SK-N-SH (cell line): Measurements from ENCODE around the gene ANKRD16. TPM values are rescaled to one million over a fixed set of nuclear protein-coding genes. Genes with fewer than 3 reads are reported as not detected.

Experiments used
- CTCF ChIA-PET: fragments of 300-600, 350-600 bp; formaldehyde crosslinking; extraction: SDS; loops from one replicate; lab custom pipeline; 2021; lab: Yijun Ruan, JAX
- POLR2A ChIA-PET: fragments of 350-600 bp; sonication (Branson Sonifier 250); formaldehyde crosslinking; extraction: SDS; loops from one replicate; lab custom pipeline; 2020; ENCODE audit warnings: antibody characterized with exemption, inconsistent platforms; lab: Yijun Ruan, JAX
- DNase-seq: peaks from one replicate; pipeline ENCODE4 v3.0.0; 2012
- H2AFZ ChIP-seq: fragments of 200-600 bp; sonication (generic); 2 replicates; pipeline ENCODE4 v1.8.1; 2016; ENCODE audit warnings: antibody characterized with exemption, mild to moderate bottlenecking, low read depth
- H3F3A ChIP-seq: fragments of 200-600 bp; sonication (generic); replicated peaks from 2 replicates; pipeline ENCODE3; 2016; ENCODE audit warnings: antibody characterized with exemption, mild to moderate bottlenecking; ENCODE audit not compliant: insufficient read depth
- H3K27ac ChIP-seq, 2 experiments: fragments of 200-500 bp in 1 of 2; fragments of 200-600 bp in 1 of 2; sonication (Bioruptor generic) in 1 of 2; sonication (generic), shearing (Covaris generic) in 1 of 2; 2 replicates each; pipeline versions ENCODE4 v1.5.1 to v1.6.1; 2014 to 2016; ENCODE audit warnings: low read depth in 2 of 2, inconsistent platforms in 1 of 2, low read length in 1 of 2, mild to moderate bottlenecking in 1 of 2, mixed read lengths in 1 of 2
- H3K27me3 ChIP-seq: fragments of 200-600 bp; sonication (generic), shearing (Covaris generic); 2 replicates; pipeline ENCODE4 v1.6.1; 2016; ENCODE audit warnings: mixed run types; ENCODE audit not compliant: insufficient read depth
- H3K36me3 ChIP-seq, 2 experiments: fragments of 200-500 bp in 1 of 2; fragments of 200-600 bp in 1 of 2; sonication (Bioruptor generic) in 1 of 2; sonication (generic) in 1 of 2; replicated peaks in 1 of 2; 2 replicates each; pipeline versions ENCODE3 to v1.5.1; 2014 to 2016; ENCODE audit warnings: low read length in 1 of 2, mild to moderate bottlenecking in 1 of 2; ENCODE audit not compliant: insufficient read depth in 2 of 2, control insufficient read depth in 1 of 2
- H3K4me1 ChIP-seq, 2 experiments: fragments of 200-500 bp in 1 of 2; fragments of 200-600 bp in 1 of 2; sonication (Bioruptor generic) in 1 of 2; sonication (generic), shearing (Covaris generic) in 1 of 2; 2 replicates each; pipeline versions ENCODE4 v1.5.1 to v1.6.1; 2014 to 2016; ENCODE audit warnings: low read depth in 1 of 2, low read length in 1 of 2, mixed run types in 1 of 2; ENCODE audit not compliant: insufficient read depth in 2 of 2, control insufficient read depth in 1 of 2
- H3K4me2 ChIP-seq: fragments of 200-600 bp; sonication (generic), shearing (Covaris generic); 2 replicates; pipeline ENCODE4 v1.6.1; 2017; ENCODE audit warnings: mixed run types
- H3K4me3 ChIP-seq, 2 experiments: fragments of 200-500 bp in 1 of 2; fragments of 200-600 bp in 1 of 2; sonication (Bioruptor generic) in 1 of 2; sonication (generic), shearing (Covaris generic) in 1 of 2; 2 replicates each; pipeline versions ENCODE4 v1.5.1 to v1.8.1; 2014 to 2016; ENCODE audit warnings: low read depth in 2 of 2, inconsistent platforms in 1 of 2, low read length in 1 of 2, mild to moderate bottlenecking in 1 of 2, mixed read lengths in 1 of 2, moderate library complexity in 1 of 2
- H3K79me2 ChIP-seq: fragments of 200-600 bp; sonication (generic); 2 replicates; pipeline ENCODE4 v1.8.1; 2017; ENCODE audit warnings: mild to moderate bottlenecking; ENCODE audit not compliant: insufficient read depth
- H3K9ac ChIP-seq: fragments of 200-600 bp; sonication (generic); 2 replicates; pipeline ENCODE4 v1.6.1; 2017; ENCODE audit warnings: mixed run types
- H3K9me2 ChIP-seq: fragments of 200-600 bp; sonication (generic); 2 replicates; pipeline ENCODE4 v1.6.1; 2017; ENCODE audit warnings: mixed run types
- H3K9me3 ChIP-seq: fragments of 200-600 bp; sonication (generic); 2 replicates; pipeline ENCODE4 v1.6.1; 2017; ENCODE audit warnings: mixed run types, mild to moderate bottlenecking, moderate library complexity
- H4K20me1 ChIP-seq: fragments of 200-600 bp; sonication (generic); 2 replicates; pipeline ENCODE4 v1.6.1; 2017; ENCODE audit warnings: mild to moderate bottlenecking, mixed run types; ENCODE audit not compliant: insufficient read depth
- CHD2 ChIP-seq: fragments of 150-350 bp; IDR thresholded peaks from 2 replicates; pipeline ENCODE4 v1.6.1; 2018; ENCODE audit warnings: low read length; ENCODE audit not compliant: partially characterized antibody
- EP300 ChIP-seq, 2 experiments: IDR thresholded peaks; 2 replicates each; pipeline versions ENCODE4 v1.4.0 to v1.6.1; 2012; ENCODE audit warnings: borderline replicate concordance in 1 of 2, low read depth in 1 of 2, low read length in 1 of 2
- EZH2phosphoT487 ChIP-seq: fragments of 200-600 bp; sonication (generic); IDR thresholded peaks from 2 replicates; pipeline ENCODE4 v1.6.1; 2017; ENCODE audit warnings: low read depth, mixed run types, mild to moderate bottlenecking, antibody characterized with exemption, moderate library complexity, borderline replicate concordance
- FOXM1 ChIP-seq: IDR thresholded peaks from 2 replicates; pipeline ENCODE4 v1.4.0; 2012; ENCODE audit warnings: low read depth, mild to moderate bottlenecking
- NFIC ChIP-seq: IDR thresholded peaks from 2 replicates; pipeline ENCODE4 v1.4.0; 2012; ENCODE audit warnings: borderline replicate concordance
- NRF1 ChIP-seq: IDR thresholded peaks from 2 replicates; pipeline ENCODE4 v1.6.1; 2012; ENCODE audit warnings: low read depth, mild to moderate bottlenecking, low read length
- PBX3 ChIP-seq: IDR thresholded peaks from 2 replicates; pipeline ENCODE4; 2012
- RAD21 ChIP-seq: IDR thresholded peaks from 2 replicates; pipeline ENCODE4 v1.6.1; 2012; ENCODE audit warnings: mild to moderate bottlenecking, low read length
- RXRA ChIP-seq: IDR thresholded peaks from 2 replicates; pipeline ENCODE4 v1.4.0; 2012; ENCODE audit warnings: low read depth, mild to moderate bottlenecking, borderline replicate concordance
- SMC3 ChIP-seq: IDR thresholded peaks from 2 replicates; pipeline ENCODE4 v1.6.1; 2012; ENCODE audit warnings: low read depth, low read length, improper control_type of control experiment
- TAF1 ChIP-seq: IDR thresholded peaks from 2 replicates; pipeline ENCODE4 v1.6.1; 2012; ENCODE audit warnings: low read depth, mild to moderate bottlenecking, low read length, moderate library complexity, borderline replicate concordance
- TEAD4 ChIP-seq: IDR thresholded peaks from 2 replicates; pipeline ENCODE4 v1.4.0; 2012; ENCODE audit warnings: mild to moderate bottlenecking, borderline replicate concordance; ENCODE audit not compliant: insufficient read depth
- USF1 ChIP-seq: IDR thresholded peaks from 2 replicates; pipeline ENCODE4 v1.4.0; 2012; ENCODE audit warnings: low read depth, borderline replicate concordance
- YY1 ChIP-seq: IDR thresholded peaks from 2 replicates; pipeline ENCODE4 v1.4.0; 2012; ENCODE audit warnings: low read depth, mild to moderate bottlenecking
- whole genome bisulfite sequencing: methylation state at CpG from one replicate; pipeline ENCODE4 v1.1.6; 2017; ENCODE audit warnings: low lambda C conversion rate; 5-methylcytosine and 5-hydroxymethylcytosine counted together
- polyA plus RNA-seq, 3 experiments: library from polyadenylated mRNA; depleted of rRNA; stranded (reverse); fragments of >200 nt; gene quantifications; 2 replicates each; pipeline ENCODE4 v1.2.3, GENCODE V29; 2012
- TF ChIP-seq, protein P1 (sequence below): IDR thresholded peaks from 2 replicates; pipeline ENCODE4 v1.4.0; 2012; ENCODE audit warnings: low read depth
- TF ChIP-seq, protein P2 (sequence below): fragments of 150-350 bp; IDR thresholded peaks from 2 replicates; pipeline ENCODE4 v1.6.1; 2016; ENCODE audit warnings: mild to moderate bottlenecking, low read depth, low read length
- TF ChIP-seq, protein P3 (sequence below): IDR thresholded peaks from 2 replicates; pipeline ENCODE4 v1.4.0; 2012; ENCODE audit warnings: low read depth, borderline replicate concordance

ANKRD16 gene
- polyA plus RNA-seq, 1 of the 3 experiments (the other 2 are of a cell fraction), result 9.9 TPM

GRCh38 chr10:5885619-5886018, 4.1 kb downstream of the ANKRD16 start:
- H3F3A ChIP-seq, result peaks cover 9% of the 10 kb centered on the region
- H3K9me3 ChIP-seq, result no peaks in the 10 kb centered on the region
- H3K9me2 ChIP-seq, result no peaks in the 10 kb centered on the region
- 96% methylated on average over 5 of the region's 5 CpGs for WGBS
- no peak overlapping the region for H3K9ac ChIP-seq
- DNase-seq, result no peak
- H3K27ac ChIP-seq, result no peak overlapping the region
- peaks cover 27% of the 10 kb centered on the region for H3K79me2 ChIP-seq
- no peaks in the 10 kb centered on the region for H4K20me1 ChIP-seq
- POLR2A ChIA-PET, result no interaction called here
- H3K36me3 ChIP-seq, result peaks cover 34 to 44% of the 10 kb centered on the region in 2 experiments
- H3K4me3 ChIP-seq, result no peak overlapping the region
- H3K4me1 ChIP-seq, result peaks cover 7 to 12% of the 10 kb centered on the region in 2 experiments; a peak in 3 of 4 replicates
- H3K27me3 ChIP-seq, result no peaks in the 10 kb centered on the region
- CTCF ChIA-PET, result interaction anchor here (1.1 to 2.3 kb wide), 2 partner anchors 8 to 12 kb away, joined by 3 to 10 read pairs; no protein-coding TSS in a partner anchor
- H2AFZ ChIP-seq, result no peak overlapping the region
- TF ChIP-seq TEAD4 (no peak), USF1 (no peak), YY1 (no peak), EP300 (IDR thresholded peaks at IDR 0.05; ENCODE audit: borderline replicate concordance in 1 of 2, low read depth in 1 of 2, low read length in 1 of 2) (no peak), CHD2 (no peak), FOXM1 (no peak), EZH2phosphoT487 (no peak)
- TF ChIP-seq, protein P1, sequence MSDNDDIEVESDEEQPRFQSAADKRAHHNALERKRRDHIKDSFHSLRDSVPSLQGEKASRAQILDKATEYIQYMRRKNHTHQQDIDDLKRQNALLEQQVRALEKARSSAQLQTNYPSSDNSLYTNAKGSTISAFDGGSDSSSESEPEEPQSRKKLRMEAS, result no peak
- TF ChIP-seq, protein P2, sequence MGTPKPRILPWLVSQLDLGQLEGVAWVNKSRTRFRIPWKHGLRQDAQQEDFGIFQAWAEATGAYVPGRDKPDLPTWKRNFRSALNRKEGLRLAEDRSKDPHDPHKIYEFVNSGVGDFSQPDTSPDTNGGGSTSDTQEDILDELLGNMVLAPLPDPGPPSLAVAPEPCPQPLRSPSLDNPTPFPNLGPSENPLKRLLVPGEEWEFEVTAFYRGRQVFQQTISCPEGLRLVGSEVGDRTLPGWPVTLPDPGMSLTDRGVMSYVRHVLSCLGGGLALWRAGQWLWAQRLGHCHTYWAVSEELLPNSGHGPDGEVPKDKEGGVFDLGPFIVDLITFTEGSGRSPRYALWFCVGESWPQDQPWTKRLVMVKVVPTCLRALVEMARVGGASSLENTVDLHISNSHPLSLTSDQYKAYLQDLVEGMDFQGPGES, result no peak
- TF ChIP-seq, protein P3, sequence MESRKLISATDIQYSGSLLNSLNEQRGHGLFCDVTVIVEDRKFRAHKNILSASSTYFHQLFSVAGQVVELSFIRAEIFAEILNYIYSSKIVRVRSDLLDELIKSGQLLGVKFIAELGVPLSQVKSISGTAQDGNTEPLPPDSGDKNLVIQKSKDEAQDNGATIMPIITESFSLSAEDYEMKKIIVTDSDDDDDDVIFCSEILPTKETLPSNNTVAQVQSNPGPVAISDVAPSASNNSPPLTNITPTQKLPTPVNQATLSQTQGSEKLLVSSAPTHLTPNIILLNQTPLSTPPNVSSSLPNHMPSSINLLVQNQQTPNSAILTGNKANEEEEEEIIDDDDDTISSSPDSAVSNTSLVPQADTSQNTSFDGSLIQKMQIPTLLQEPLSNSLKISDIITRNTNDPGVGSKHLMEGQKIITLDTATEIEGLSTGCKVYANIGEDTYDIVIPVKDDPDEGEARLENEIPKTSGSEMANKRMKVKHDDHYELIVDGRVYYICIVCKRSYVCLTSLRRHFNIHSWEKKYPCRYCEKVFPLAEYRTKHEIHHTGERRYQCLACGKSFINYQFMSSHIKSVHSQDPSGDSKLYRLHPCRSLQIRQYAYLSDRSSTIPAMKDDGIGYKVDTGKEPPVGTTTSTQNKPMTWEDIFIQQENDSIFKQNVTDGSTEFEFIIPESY, result no peak
- TF ChIP-seq, all 33 proteins: peak for 0
- H3K4me2 ChIP-seq, result no peak overlapping the region

DNA sequence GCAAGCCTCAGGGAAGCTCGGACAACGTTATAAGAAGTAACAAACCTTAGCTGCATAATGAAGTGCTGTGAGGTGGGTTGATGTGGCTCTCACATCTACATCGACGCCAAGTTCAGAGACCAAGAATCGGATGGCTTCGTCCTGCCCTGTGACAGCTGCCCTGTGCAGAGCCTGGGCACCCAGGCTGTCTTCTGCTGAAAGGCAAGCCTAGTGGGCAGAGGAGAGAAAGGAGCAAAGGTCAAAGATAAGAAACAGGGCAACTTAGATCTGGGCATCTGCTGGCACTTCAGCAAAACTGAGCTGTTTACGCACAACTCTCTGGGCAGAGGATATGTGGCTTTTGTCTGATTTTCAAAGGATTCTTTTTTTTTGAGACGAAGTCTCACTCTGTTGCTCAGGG, 6.7 kb downstream of the ANKRD16 start:
- ChIA-PET POLR2A (no interaction called here), CTCF (no interaction called here)
- Histone ChIP-seq H4K20me1 (no peaks in the 10 kb centered on the region), H3K9ac (no peak overlapping the region), H3K27ac (no peak overlapping the region), H3K27me3 (no peaks in the 10 kb centered on the region), H3K4me2 (no peak overlapping the region), H2AFZ (no peak overlapping the region), H3K9me3 (no peaks in the 10 kb centered on the region), H3F3A (peaks cover 10% of the 10 kb centered on the region), H3K9me2 (no peaks in the 10 kb centered on the region), H3K79me2 (peaks cover 13% of the 10 kb centered on the region), H3K4me1 (peaks cover 3 to 6% of the 10 kb centered on the region in 2 experiments; a peak in 2 of 4 replicates), H3K36me3 (peaks cover 46 to 56% of the 10 kb centered on the region in 2 experiments), H3K4me3 (no peak overlapping the region)
- 89% methylated on average over 5 of the region's 8 CpGs for WGBS
- DNase-seq, result no peak
- TF ChIP-seq, protein P2, result no peak
- no peak for TF ChIP-seq CHD2
- no peak for TF ChIP-seq YY1
- no peak for TF ChIP-seq TAF1
- no peak for TF ChIP-seq NFIC
- no peak for TF ChIP-seq NRF1
- TF ChIP-seq, protein P3, result no peak
- no peak for TF ChIP-seq RAD21
- no peak for TF ChIP-seq PBX3
- TF ChIP-seq RXRA, result no peak
- no peak for TF ChIP-seq SMC3
